ENCODE measurements around the gene STAU1.
A peak's percentile ranks its signal among the peaks of the same experiment; 100 is the strongest.

STAU1 gene

DNA sequence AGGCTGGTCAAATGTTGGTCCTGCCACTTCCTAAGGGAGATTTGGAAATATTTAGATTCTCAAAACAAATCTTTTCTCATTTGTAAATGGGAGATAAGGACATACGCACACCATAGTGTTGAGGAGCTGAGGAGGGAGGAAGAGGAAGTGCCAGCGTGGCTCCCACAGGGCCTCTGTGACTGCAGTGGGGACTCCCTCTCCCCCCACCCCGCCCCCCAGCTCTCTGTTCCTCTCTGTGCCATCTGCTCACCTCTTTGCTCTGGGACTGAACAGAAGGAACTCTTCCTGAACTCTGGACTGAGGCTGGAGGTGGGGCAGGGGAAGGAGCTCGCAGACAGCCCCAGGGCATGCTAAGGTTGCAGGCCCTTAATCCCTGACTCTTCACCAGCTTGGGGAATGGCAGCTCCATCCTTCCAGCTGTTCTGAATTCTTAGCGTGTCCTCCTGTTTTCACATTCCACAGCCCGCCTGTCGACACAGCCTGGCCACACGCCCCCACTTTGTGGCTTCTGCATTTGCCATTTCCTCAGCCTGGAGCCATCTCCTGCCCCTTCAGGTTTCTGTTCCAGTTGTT is 42.5 kb upstream of the STAU1 start:
- H3K4me3 ChIP-seq (ENCODE audit: control insufficient read depth, low read depth, low read length), result no peak overlapping the region
- DNase-seq (ENCODE audit: low read depth), result no peak
- TF ChIP-seq, protein P1, sequence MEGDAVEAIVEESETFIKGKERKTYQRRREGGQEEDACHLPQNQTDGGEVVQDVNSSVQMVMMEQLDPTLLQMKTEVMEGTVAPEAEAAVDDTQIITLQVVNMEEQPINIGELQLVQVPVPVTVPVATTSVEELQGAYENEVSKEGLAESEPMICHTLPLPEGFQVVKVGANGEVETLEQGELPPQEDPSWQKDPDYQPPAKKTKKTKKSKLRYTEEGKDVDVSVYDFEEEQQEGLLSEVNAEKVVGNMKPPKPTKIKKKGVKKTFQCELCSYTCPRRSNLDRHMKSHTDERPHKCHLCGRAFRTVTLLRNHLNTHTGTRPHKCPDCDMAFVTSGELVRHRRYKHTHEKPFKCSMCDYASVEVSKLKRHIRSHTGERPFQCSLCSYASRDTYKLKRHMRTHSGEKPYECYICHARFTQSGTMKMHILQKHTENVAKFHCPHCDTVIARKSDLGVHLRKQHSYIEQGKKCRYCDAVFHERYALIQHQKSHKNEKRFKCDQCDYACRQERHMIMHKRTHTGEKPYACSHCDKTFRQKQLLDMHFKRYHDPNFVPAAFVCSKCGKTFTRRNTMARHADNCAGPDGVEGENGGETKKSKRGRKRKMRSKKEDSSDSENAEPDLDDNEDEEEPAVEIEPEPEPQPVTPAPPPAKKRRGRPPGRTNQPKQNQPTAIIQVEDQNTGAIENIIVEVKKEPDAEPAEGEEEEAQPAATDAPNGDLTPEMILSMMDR (IDR thresholded peaks at IDR 0.05; ENCODE audit: control insufficient read depth, insufficient read depth, low read depth, low read length, missing control alignments), result no peak

DNA sequence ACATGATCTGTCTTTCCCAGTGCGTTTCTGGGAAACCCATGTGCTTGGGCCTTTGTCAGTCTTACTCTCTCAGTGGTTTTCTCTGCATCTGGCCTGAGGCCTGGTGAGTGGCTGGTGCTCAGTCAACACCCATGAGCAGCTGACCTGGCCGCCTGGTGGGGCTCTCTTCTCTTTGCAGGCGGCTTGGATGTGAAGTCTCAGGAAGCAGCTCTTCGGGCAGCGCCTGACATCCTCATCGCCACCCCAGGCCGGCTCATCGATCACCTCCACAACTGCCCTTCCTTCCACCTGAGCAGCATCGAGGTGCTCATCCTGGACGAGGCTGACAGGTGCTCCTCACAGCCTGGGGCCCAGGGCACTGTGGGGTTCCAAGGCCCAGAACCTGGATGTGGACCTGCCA is 41.9 kb upstream of the STAU1 start:
- DNase-seq (ENCODE audit: low read depth), result no peak
- H3K4me3 ChIP-seq (ENCODE audit: control insufficient read depth, low read depth, low read length), result no peak overlapping the region
- TF ChIP-seq, protein P1 (IDR thresholded peaks at IDR 0.05; ENCODE audit: control insufficient read depth, insufficient read depth, low read depth, low read length, missing control alignments), result no peak

DNA sequence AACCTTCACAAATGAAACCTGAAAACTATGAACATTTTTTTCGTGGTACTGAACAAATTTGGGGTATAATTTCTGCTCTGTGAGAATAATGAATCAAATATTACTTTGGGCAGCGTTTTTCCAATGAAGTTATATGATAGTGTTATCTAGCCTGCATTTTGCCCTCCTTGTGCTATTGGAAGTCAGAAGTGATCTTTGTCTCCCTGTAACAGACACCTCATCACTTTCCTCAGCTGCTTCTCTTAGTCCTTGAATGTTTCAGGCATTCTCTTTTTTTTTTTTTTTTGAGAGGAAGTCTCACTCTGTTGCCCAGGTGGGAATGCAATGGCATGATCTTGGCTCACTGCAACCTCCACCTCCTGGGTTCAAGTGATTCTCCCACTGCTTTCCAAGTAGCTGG is 41.2 kb upstream of the STAU1 start:
- TF ChIP-seq, protein P1 (IDR thresholded peaks at IDR 0.05; ENCODE audit: control insufficient read depth, insufficient read depth, low read depth, low read length, missing control alignments), result no peak
- no peak for DNase-seq (ENCODE audit: low read depth)
- H3K4me3 ChIP-seq (ENCODE audit: control insufficient read depth, low read depth, low read length), result no peak overlapping the region

DNA sequence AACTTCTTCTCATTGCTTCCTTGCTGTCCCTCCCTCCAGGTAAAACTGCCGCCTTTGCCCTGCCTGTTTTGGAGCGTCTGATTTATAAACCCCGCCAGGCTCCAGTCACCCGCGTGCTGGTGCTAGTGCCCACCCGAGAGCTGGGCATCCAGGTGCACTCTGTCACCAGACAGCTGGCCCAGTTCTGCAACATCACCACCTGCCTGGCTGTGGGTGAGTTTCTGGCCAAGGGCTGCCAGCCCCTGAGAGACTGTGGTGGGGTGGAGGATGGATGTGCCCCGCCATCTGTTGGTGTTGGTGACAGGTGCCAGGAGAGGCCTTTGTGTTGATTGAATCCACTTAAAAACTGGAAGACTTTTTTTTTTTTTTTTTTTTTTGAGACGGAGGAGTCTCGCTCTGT is 40.5 kb upstream of the STAU1 start:
- TF ChIP-seq, protein P1 (IDR thresholded peaks at IDR 0.05; ENCODE audit: control insufficient read depth, insufficient read depth, low read depth, low read length, missing control alignments), result no peak
- H3K4me3 ChIP-seq (ENCODE audit: control insufficient read depth, low read depth, low read length), result no peak overlapping the region
- DNase-seq (ENCODE audit: low read depth), result no peak

DNA sequence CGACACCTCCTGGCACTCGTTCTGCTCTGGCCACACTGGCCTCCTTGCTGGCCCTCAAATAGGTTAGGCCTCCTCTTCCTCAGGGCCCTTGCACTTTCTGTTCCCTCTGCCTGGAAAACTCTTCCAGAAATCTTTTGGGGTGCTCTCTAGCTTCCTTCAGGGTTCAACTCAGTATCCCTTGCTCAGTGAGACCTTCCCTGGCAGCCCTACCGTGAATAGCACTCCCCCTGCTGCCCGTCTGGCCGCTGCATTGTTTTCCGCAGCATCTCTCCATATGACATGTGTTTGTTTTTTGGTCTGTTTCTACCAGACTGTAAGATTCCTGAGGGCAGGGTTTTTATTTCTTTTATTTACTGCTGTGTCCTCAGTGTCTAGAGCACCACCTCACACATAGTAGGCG is 37.8 kb upstream of the STAU1 start:
- TF ChIP-seq, protein P1 (IDR thresholded peaks at IDR 0.05; ENCODE audit: control insufficient read depth, insufficient read depth, low read depth, low read length, missing control alignments), result no peak

DNA sequence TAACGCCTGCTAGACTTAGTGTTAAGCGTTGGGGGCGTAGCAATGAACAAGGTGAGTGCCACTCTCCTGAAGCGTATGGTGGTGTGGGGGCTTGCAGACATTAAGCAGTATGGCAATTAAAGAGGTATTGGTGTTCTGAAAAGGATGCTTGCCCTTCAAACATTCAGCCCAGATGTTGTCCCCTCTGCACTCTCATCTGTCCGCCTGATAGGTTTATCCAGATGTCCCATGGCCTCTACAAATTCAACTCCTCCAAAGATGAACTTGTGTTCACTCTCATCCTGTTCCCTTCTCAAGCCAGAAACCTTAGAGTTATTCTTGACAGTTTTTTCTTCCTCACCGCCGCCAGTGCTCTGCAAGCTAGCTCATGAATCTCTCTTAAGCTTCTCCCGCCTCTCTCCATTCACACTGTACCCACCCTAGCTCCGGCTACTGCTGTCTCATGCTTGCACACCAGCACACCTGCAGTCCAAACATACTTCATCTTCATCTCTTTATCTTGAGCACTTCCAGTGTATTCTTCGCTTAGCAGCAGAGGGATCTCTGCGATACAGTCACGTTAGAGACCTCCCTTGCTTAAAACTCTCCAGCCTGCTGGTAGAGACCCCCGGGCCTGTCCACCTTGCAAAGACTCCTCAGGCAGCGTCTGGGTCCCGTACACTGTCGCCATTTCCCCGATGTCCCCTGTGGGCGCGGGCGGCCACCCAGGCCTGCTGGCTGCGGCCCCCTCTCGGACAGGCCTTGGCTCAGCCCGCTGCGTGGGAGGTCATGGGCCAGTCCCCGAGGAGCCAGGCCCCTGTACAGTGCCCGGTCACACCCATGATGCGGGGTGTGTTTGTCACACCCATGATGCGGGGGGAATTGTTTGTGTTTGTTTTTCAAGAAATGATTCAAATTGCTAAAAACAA is 32.0 kb upstream of the STAU1 start:
- DNase-seq (ENCODE audit: low read depth), result no peak
- H3K4me3 ChIP-seq (ENCODE audit: control insufficient read depth, low read depth, low read length), result peak overlapping the region; percentile 82
- TF ChIP-seq, protein P1 (IDR thresholded peaks at IDR 0.05; ENCODE audit: control insufficient read depth, insufficient read depth, low read depth, low read length, missing control alignments), result no peak

More for the DNA sequence above, 37.8 kb upstream of the STAU1 start:
- DNase-seq (ENCODE audit: low read depth), result no peak
- H3K4me3 ChIP-seq (ENCODE audit: control insufficient read depth, low read depth, low read length), result no peak overlapping the region
